Measurements from ENCODE around the gene SYNPO2L. TPM values are rescaled to one million over a fixed set of nuclear protein-coding genes. Genes with fewer than 3 reads are reported as not detected.

The SYNPO2L gene
- total and polyA plus RNA-seq, 9 of the 15 experiments (the other 6 are each of a cell fraction or from before 2014, with no cell fraction given): 0.03 to 0.07 TPM; not detected in 7

DNA sequence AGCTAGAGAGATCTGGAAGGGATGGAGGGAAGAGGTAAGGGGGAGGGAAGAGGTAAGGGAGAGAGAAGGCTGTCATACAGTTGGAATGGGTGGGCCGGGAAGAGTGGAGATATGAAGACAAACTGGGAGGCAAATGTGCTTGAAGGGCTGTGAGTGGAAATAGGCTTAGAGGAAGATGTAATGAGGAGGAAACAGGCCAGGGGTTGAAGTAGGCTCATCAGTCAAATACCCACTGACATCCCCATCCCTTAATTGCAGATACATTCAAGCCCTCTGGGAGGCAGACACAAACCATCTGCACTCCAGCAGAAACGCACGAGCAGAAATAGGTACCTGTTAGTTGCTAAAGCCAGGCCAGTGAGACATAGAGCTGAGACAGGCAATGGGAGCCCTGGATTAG lies 2.1 kb downstream of the SYNPO2L start (continued):
- TF ChIP-seq, protein P1, sequence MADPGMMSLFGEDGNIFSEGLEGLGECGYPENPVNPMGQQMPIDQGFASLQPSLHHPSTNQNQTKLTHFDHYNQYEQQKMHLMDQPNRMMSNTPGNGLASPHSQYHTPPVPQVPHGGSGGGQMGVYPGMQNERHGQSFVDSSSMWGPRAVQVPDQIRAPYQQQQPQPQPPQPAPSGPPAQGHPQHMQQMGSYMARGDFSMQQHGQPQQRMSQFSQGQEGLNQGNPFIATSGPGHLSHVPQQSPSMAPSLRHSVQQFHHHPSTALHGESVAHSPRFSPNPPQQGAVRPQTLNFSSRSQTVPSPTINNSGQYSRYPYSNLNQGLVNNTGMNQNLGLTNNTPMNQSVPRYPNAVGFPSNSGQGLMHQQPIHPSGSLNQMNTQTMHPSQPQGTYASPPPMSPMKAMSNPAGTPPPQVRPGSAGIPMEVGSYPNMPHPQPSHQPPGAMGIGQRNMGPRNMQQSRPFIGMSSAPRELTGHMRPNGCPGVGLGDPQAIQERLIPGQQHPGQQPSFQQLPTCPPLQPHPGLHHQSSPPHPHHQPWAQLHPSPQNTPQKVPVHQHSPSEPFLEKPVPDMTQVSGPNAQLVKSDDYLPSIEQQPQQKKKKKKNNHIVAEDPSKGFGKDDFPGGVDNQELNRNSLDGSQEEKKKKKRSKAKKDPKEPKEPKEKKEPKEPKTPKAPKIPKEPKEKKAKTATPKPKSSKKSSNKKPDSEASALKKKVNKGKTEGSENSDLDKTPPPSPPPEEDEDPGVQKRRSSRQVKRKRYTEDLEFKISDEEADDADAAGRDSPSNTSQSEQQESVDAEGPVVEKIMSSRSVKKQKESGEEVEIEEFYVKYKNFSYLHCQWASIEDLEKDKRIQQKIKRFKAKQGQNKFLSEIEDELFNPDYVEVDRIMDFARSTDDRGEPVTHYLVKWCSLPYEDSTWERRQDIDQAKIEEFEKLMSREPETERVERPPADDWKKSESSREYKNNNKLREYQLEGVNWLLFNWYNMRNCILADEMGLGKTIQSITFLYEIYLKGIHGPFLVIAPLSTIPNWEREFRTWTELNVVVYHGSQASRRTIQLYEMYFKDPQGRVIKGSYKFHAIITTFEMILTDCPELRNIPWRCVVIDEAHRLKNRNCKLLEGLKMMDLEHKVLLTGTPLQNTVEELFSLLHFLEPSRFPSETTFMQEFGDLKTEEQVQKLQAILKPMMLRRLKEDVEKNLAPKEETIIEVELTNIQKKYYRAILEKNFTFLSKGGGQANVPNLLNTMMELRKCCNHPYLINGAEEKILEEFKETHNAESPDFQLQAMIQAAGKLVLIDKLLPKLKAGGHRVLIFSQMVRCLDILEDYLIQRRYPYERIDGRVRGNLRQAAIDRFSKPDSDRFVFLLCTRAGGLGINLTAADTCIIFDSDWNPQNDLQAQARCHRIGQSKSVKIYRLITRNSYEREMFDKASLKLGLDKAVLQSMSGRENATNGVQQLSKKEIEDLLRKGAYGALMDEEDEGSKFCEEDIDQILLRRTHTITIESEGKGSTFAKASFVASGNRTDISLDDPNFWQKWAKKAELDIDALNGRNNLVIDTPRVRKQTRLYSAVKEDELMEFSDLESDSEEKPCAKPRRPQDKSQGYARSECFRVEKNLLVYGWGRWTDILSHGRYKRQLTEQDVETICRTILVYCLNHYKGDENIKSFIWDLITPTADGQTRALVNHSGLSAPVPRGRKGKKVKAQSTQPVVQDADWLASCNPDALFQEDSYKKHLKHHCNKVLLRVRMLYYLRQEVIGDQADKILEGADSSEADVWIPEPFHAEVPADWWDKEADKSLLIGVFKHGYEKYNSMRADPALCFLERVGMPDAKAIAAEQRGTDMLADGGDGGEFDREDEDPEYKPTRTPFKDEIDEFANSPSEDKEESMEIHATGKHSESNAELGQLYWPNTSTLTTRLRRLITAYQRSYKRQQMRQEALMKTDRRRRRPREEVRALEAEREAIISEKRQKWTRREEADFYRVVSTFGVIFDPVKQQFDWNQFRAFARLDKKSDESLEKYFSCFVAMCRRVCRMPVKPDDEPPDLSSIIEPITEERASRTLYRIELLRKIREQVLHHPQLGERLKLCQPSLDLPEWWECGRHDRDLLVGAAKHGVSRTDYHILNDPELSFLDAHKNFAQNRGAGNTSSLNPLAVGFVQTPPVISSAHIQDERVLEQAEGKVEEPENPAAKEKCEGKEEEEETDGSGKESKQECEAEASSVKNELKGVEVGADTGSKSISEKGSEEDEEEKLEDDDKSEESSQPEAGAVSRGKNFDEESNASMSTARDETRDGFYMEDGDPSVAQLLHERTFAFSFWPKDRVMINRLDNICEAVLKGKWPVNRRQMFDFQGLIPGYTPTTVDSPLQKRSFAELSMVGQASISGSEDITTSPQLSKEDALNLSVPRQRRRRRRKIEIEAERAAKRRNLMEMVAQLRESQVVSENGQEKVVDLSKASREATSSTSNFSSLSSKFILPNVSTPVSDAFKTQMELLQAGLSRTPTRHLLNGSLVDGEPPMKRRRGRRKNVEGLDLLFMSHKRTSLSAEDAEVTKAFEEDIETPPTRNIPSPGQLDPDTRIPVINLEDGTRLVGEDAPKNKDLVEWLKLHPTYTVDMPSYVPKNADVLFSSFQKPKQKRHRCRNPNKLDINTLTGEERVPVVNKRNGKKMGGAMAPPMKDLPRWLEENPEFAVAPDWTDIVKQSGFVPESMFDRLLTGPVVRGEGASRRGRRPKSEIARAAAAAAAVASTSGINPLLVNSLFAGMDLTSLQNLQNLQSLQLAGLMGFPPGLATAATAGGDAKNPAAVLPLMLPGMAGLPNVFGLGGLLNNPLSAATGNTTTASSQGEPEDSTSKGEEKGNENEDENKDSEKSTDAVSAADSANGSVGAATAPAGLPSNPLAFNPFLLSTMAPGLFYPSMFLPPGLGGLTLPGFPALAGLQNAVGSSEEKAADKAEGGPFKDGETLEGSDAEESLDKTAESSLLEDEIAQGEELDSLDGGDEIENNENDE (IDR thresholded peaks at IDR 0.05; ENCODE audit: low read depth, low read length): no peak
- TF ChIP-seq, protein P2, sequence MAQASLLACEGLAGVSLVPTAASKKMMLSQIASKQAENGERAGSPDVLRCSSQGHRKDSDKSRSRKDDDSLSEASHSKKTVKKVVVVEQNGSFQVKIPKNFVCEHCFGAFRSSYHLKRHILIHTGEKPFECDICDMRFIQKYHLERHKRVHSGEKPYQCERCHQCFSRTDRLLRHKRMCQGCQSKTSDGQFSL (CRISPR knock-in tag; IDR thresholded peaks at IDR 0.05): peak; percentile 74; the same call in 1 of the 2 replicates
- TF ChIP-seq, protein P2 (tag; IDR thresholded peaks at IDR 0.05): no peak
- TF ChIP-seq PRPF4 (IDR thresholded peaks at IDR 0.05; ENCODE audit: insufficient read depth, low read depth, low read length, poor library complexity, severe bottlenecking) (no peak), ZEB2 (IDR thresholded peaks at IDR 0.05) (peak; percentile 53), STAG1 (CRISPR knock-in tag; IDR thresholded peaks at IDR 0.05; ENCODE audit: borderline replicate concordance) (peak; percentile 61; the same call in 1 of the 2 replicates), SMC3 (conservative IDR thresholded peaks at IDR 0.05; ENCODE audit: insufficient read depth, low read depth, low read length) (peak; percentile 47; the same call in 1 of the 2 replicates), CTBP1 (IDR thresholded peaks at IDR 0.05; ENCODE audit: borderline replicate concordance) (peak; percentile 89), ZNF780A (CRISPR knock-in tag; IDR thresholded peaks at IDR 0.05) (no peak), TEAD4 (IDR thresholded peaks at IDR 0.05; ENCODE audit: low read length) (0 out of 2 replicates have a peak, but pooled peaks have one; percentile 17), TEAD4 (CRISPR knock-in tag; IDR thresholded peaks at IDR 0.05; ENCODE audit: borderline replicate concordance) (no peak), SMARCB1 (IDR thresholded peaks at IDR 0.05; ENCODE audit: insufficient read length, low read depth) (no peak)
- TF ChIP-seq, protein P3, sequence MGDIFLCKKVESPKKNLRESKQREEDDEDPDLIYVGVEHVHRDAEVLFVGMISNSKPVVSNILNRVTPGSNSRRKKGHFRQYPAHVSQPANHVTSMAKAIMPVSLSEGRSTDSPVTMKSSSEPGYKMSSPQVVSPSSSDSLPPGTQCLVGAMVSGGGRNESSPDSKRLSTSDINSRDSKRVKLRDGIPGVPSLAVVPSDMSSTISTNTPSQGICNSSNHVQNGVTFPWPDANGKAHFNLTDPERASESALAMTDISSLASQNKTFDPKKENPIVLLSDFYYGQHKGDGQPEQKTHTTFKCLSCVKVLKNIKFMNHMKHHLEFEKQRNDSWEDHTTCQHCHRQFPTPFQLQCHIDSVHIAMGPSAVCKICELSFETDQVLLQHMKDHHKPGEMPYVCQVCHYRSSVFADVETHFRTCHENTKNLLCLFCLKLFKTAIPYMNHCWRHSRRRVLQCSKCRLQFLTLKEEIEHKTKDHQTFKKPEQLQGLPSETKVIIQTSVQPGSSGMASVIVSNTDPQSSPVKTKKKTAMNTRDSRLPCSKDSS (IDR thresholded peaks at IDR 0.05; ENCODE audit: low read depth, partially characterized antibody): peak; percentile 22
- TF ChIP-seq, protein P4, sequence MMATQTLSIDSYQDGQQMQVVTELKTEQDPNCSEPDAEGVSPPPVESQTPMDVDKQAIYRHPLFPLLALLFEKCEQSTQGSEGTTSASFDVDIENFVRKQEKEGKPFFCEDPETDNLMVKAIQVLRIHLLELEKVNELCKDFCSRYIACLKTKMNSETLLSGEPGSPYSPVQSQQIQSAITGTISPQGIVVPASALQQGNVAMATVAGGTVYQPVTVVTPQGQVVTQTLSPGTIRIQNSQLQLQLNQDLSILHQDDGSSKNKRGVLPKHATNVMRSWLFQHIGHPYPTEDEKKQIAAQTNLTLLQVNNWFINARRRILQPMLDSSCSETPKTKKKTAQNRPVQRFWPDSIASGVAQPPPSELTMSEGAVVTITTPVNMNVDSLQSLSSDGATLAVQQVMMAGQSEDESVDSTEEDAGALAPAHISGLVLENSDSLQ (IDR thresholded peaks at IDR 0.05): peak; percentile 93
